Anterior cingulate cortex (tissue), 58 donors: ENCODE measurements around the gene KIF1C.
"Not testable (repeated sequence)": the region's sequence is repeated elsewhere in the genome, so short reads cannot be mapped to it uniquely, and the experiment has no call there.

Experiments
- DNase-seq, 58 donors: peaks; one replicate each; lab custom pipeline; 2025; lab: John Stamatoyannopoulos, UW

Gene KIF1C

DNA sequence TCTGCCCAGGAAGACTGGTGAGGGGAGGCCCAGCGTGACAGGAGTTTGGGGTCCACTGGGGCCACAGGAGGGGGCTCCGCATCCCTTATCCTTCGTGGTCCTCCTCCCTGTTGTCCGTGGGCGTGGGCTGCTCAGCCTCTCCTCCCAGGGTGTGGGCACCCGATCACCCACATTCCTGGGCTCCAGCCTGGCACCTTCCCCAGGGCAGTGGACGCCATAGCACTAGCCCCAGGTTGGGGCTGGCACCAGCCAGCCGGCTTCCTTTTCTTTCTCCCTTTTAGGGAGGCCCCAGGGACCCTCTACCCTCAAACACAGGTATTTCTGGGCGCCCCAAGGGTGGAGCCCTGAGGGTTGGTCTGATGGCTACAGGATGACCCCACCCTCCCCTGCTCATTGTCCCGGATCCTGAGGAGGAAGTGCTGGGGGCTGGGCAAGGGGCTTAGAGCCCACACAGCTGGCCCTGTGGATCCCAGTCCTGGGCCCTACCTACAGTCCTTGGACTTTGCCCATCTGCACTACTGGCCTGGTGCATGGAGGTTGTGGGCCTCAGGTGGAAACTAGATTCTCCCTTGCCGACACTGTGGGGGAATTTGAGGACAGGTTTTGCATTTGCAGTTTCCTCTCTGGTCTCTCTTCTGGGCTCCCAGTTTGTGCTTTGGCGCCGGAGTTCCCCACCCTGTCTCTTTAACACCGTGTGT lies 1.1 kb downstream of the KIF1C start:
- no peak for DNase-seq

DNA sequence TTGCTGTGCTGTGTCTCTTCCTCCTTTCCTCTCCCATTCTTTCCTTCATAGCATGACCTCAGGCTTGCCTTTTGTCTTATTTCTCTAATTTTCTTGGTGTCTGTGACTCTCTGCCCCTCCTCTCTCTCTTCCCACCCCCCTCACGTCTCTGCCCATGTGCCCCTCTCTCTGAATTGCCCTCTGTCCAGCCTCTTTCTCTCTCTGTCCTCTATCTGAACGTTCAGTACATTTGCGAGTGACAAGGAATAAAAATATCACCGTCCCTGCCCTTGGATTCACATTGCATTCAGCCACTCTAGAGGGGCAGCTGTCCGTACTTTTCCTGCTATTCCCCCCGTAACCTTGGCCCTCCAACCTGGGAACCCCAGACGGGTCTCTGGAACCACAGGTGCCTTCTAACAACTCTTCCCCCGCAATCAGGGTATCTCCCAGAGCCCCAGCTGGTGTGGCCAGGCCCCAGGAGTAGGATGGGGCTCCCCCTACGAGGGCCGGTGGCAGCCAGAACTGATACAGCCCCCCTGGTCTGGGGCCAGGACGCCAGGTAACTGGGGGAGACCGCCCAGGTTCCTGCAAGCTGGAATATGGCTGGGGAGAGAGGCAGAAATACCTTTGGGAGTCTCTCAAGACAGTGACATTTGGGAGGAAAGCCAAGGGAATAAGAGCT lies 1.8 kb downstream of the KIF1C start:
- DNase-seq: no peak

DNA sequence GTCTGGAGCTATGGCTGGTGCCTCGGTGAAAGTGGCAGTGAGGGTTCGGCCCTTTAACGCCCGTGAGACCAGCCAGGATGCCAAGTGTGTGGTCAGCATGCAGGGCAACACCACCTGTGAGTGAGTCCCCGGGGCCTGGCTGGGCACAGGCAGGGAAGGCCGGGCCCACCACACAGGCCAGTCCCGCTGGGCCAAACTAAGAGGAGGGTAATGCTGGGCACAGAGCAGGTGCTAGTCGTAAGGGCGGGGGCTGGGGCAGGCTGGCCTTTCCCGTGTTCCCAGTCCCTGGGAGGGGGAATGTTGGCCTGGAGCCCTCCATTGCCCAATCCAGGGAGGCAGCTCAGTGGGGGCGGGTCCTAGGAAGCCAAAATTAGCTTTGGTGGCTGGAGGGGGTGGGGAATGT lies 2.5 kb downstream of the KIF1C start:
- DNase-seq: peak in 3 of 58 donors; percentile 12 to 18 (median 13)

GRCh38 chr17:5002121-5002788 lies 4.5 kb downstream of the KIF1C start:
- no peak for DNase-seq

- DNase-seq: no peak
Observed at GRCh38 chr17:5003214-5003867, 5.6 kb downstream of the KIF1C start.

- DNase-seq: no peak
Observed at GRCh38 chr17:5011928-5012327, 14.2 kb downstream of the KIF1C start.

DNA sequence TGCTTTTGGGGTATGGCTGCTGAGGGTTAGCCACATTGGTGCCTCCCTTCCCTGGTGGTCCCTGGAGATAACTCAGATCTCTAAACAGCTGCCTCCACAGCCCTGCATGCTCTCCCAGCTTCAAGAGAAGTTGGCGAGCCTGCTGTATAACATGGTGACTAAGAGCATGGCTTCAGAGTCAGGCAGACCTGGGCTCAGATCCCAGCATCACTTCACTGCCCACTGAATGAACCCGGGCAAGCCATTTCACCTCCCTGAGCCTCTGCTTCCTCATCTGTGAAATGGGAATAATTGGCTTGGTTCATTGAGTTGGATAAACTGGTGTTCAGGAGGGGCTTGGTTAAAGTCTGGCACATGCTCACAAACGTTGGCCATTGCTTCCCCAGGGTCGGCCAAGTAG lies 16.6 kb downstream of the KIF1C start:
- no peak for DNase-seq

- DNase-seq: peak in 3 of 58 donors; percentile 5 to 17 (median 10)
Observed at GRCh38 chr17:5019475-5019956, 21.8 kb downstream of the KIF1C start.

GRCh38 chr17:5020502-5021023 lies 22.8 kb downstream of the KIF1C start:
- no peak for DNase-seq

DNA sequence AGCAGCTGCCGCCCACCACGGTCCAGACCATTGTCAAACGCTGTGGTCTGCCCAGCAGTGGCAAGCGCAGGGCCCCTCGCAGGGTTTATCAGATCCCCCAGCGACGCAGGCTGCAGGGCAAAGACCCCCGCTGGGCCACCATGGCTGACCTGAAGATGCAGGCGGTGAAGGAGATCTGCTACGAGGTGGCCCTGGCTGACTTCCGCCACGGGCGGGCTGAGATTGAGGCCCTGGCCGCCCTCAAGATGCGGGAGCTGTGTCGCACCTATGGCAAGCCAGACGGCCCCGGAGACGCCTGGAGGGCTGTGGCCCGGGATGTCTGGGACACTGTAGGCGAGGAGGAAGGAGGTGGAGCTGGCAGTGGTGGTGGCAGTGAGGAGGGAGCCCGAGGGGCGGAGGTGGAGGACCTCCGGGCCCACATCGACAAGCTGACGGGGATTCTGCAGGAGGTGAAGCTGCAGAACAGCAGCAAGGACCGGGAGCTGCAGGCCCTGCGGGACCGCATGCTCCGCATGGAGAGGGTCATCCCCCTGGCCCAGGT lies 24.5 kb downstream of the KIF1C start:
- DNase-seq: no peak

GRCh38 chr17:5023588-5024147 lies 25.9 kb downstream of the KIF1C start:
- DNase-seq: peak in 1 of 58 donors; percentile 1

DNA sequence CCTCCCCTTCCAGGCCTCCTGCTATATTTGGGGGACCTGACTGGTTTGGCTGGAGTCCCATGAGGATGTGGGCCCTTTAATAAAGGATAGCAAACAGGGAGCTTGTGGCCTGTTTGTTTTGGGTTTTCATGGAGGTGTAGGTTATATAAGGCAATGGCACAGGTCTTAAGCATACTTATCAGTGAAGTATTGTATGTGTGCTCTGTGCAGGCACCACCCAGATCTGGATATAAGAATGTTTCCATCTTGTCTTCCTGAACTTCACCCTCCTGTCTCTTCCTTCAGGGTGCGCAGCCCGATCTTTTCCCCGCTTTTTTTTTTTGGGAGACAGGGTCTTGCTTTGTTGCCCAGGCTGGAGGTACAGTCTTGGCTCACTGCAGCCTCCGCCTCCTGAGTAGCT lies 26.9 kb downstream of the KIF1C start:
- no peak for DNase-seq

GRCh38 chr17:5027299-5027698 lies 29.5 kb downstream of the KIF1C start:
- no peak for DNase-seq

GRCh38 chr17:5027916-5028315 lies 30.2 kb downstream of the KIF1C start:
- DNase-seq: no peak

- not testable (repeated sequence) for DNase-seq
Observed at GRCh38 chr17:5030168-5030567, 32.4 kb downstream of the KIF1C start.

- peak in 57 of 58 donors; percentile 8 to 81 (median 60) for DNase-seq
Observed at GRCh38 chr17:5031365-5032082, 33.8 kb downstream of the KIF1C start.

- DNase-seq: no peak
Observed at GRCh38 chr17:5032865-5033264, 35.1 kb downstream of the KIF1C start.

DNA sequence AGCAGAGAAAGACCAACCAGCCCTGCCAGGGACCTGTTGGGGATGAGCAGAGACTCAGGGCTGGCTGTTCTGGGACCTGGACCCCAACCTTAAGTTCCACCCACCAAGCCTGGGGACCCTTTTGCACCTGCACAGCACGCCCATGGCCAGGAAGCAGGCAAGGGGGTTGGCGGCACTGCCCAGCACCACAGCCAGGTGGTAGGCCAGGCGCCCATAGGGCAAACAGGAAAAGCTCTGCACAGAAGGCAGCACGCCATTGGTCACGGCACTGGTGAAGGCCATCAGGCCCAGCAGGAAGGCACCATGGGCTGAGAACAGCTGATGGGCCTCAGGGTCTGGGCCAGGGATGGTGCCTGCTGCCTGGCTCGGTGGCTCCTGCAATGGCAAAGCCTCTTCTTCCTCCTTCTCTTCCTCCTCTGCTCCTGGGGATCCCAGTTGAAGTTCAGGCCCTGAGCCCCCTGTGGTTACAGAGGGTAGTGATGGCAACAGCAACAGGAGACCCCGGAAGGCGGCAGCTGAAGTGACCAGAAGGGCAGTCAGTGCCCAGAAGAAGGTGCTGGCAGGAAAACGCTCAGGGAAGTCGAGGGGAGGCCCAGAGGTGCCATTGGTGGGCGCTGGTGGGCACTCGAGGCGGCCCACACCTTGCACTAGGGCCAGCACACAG lies 35.7 kb downstream of the KIF1C start:
- no peak for DNase-seq

DNA sequence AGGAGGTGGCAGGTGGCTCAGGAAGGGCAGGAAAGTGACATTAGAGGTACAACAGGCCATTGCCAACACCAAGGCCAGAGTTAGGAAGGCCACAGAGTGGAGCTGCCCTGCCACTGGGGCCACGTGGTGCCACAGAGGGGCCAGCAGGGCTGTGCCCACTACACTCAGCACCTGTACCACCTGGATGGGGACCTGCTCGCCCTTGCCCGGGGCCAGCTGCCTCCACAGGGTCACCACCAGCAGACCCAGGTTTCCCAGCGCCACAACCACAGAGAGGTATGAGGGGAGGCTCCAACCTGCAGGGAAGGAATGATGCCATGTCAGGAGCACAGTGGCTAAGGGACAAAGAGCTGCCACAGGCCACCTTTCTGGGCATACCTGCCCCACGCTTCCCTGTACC lies 36.3 kb downstream of the KIF1C start:
- DNase-seq: no peak
